Fibroblast of lung (primary cell): ENCODE measurements around the gene TCIRG1. TPM values are rescaled to one million over a fixed set of nuclear protein-coding genes. Genes with fewer than 3 reads are reported as not detected.

Experiments
- DNase-seq, 2 donors: peaks; one replicate each; pipeline versions ENCODE4 v3.0.0 to v3.0.0-alpha.2; 2010; ENCODE audit warnings: low read depth in 2 of 2
- H2AFZ ChIP-seq: 2 replicates; pipeline ENCODE4 v1.5.1; 2012; ENCODE audit warnings: low read length, control low read depth, inconsistent platforms
- H3K27ac ChIP-seq: 2 replicates; pipeline ENCODE4 v1.5.1; 2011; ENCODE audit warnings: low read length, control low read depth; ENCODE audit not compliant: insufficient read depth
- H3K27me3 ChIP-seq: 2 replicates; pipeline ENCODE4 v1.5.1; 2011; ENCODE audit warnings: mild to moderate bottlenecking, low read length; ENCODE audit not compliant: control insufficient read depth, insufficient read depth
- H3K36me3 ChIP-seq: 2 replicates; pipeline ENCODE4 v1.5.1; 2011; ENCODE audit warnings: low read length; ENCODE audit not compliant: control insufficient read depth, insufficient read depth
- H3K4me1 ChIP-seq: 2 replicates; pipeline ENCODE4 v1.5.1; 2011; ENCODE audit warnings: low read length; ENCODE audit not compliant: control insufficient read depth, insufficient read depth; ENCODE audit errors: extremely low read depth
- H3K4me2 ChIP-seq: 2 replicates; pipeline ENCODE4 v1.5.1; 2011; ENCODE audit warnings: low read length, control low read depth; ENCODE audit not compliant: insufficient read depth; ENCODE audit errors: extremely low read depth
- H3K4me3 ChIP-seq, 4 experiments: fragments of 200-600 bp in 1 of 4; sonication (generic) in 1 of 4; replicated peaks in 1 of 4; 2 replicates each; pipeline ENCODE4 v1.5.1; 2011 to 2016; ENCODE audit warnings: low read length in 4 of 4, low read depth in 3 of 4, mild to moderate bottlenecking in 3 of 4, control low read depth in 2 of 4, inconsistent platforms in 1 of 4, mixed read lengths in 1 of 4; ENCODE audit not compliant: insufficient read depth in 1 of 4; ENCODE audit errors: control extremely low read depth in 1 of 4
- H3K79me2 ChIP-seq: 2 replicates; pipeline ENCODE4 v1.5.1; 2012; ENCODE audit warnings: mild to moderate bottlenecking, low read length, inconsistent platforms; ENCODE audit not compliant: control insufficient read depth, insufficient read depth
- H3K9ac ChIP-seq: 2 replicates; pipeline ENCODE4 v1.5.1; 2011; ENCODE audit warnings: mild to moderate bottlenecking, low read length, control low read depth; ENCODE audit not compliant: insufficient read depth
- H3K9me3 ChIP-seq: 2 replicates; pipeline ENCODE4 v1.5.1; 2012; ENCODE audit warnings: low read depth, low read length; ENCODE audit not compliant: control insufficient read depth, insufficient read depth
- H4K20me1 ChIP-seq: 2 replicates; pipeline ENCODE4 v1.5.1; 2011; ENCODE audit warnings: low read length; ENCODE audit not compliant: control insufficient read depth, insufficient read depth; ENCODE audit errors: extremely low read depth
- CTCF ChIP-seq, 2 donors: IDR thresholded peaks in 1 of 2; conservative IDR thresholded peaks in 1 of 2; 1 replicate in 1 of 2; 2 replicates in 1 of 2; pipeline ENCODE4 v1.5.1; 2011 to 2012; ENCODE audit warnings: low read length in 2 of 2, control low read depth in 1 of 2, inconsistent platforms in 1 of 2, low read depth in 1 of 2, mild to moderate bottlenecking in 1 of 2
- EZH2 ChIP-seq: IDR thresholded peaks from 2 replicates; pipeline ENCODE4 v1.5.1; 2012; ENCODE audit warnings: low read length, control low read depth, mild to moderate bottlenecking; ENCODE audit errors: missing control alignments
- polyA plus RNA-seq, 2 donors: library from polyadenylated mRNA; depleted of rRNA in 1 of 2; stranded (reverse) in 1 of 2; unstranded in 1 of 2; fragments of >200 nt; gene quantifications; 2 replicates each; pipeline ENCODE4 v1.2.1, GENCODE V29; 2011 to 2012; ENCODE audit warnings: missing spikeins in 1 of 2
- total RNA-seq: library from RNA; depleted of rRNA; stranded (reverse); fragments of >200 nt; gene quantifications from 2 replicates; pipeline ENCODE4 v1.2.1, GENCODE V29; 2014

Gene TCIRG1
- total and polyA plus RNA-seq, 2 donors (not counting 1 experiment from before 2014, with no cell fraction given) = 26.7 to 46.2 TPM

DNA sequence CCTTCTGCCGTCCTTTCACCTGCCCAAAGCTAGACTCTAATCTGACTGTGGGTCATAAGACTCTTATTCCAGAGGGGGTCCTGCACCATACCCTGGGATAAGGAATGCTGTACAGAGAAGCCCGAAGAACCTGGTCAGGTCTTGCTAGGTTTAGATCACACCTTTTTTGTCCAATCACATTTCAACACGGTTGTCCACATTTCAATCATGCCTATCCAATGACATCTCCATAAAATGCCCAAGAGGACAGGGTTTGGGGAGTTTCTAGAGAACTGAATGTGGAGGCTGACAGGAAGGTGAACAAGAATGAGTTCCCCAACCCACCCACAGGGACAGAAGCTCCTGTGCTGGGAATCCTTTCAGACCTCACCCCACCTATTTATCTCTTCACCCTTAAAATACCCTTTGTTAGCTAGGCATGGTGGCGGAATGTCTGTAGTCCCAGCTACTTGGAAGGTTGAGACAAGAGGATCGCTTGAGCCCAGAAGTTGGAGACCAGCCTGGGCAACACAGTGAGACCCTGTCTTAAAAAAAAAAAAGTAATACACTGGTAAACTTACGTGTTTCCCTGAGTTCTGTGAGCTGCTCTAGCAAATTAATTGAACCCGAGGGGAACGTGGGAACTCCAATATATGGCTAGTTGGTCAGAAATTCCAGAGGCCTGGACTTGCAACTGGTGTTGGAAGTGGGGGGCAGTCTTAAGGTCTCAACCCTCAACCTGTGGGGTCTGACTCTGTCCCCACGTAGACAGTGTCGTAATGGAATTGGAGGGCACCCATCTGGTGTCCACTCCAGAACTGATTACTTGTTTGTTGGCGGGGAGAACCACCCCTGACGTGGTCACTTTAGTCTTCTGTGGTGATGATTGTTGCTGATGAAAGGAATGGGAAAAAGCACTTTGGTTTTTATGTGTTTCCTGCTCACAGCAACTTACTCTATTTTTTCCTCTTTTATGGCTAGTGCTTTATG, 17.8 kb downstream of the TCIRG1 start:
- no peak overlapping the region for H3K27ac ChIP-seq
- H4K20me1 ChIP-seq = no peaks in the 10 kb centered on the region
- no peak overlapping the region for H3K9ac ChIP-seq
- TF ChIP-seq CTCF (conservative IDR thresholded peaks at IDR 0.05 in 1 of 2, IDR thresholded peaks at IDR 0.05 in 1 of 2; ENCODE audit: low read depth in 1 of 2, low read length in 2 of 2) (no peak), EZH2 (no peak)
- H3K4me2 ChIP-seq = no peak overlapping the region
- no peak overlapping the region for H3K4me3 ChIP-seq
- no peaks in the 10 kb centered on the region for H3K79me2 ChIP-seq
- H3K36me3 ChIP-seq = peaks cover 5% of the 10 kb centered on the region
- DNase-seq = no peak
- no peaks in the 10 kb centered on the region for H3K4me1 ChIP-seq
- H3K9me3 ChIP-seq = no peaks in the 10 kb centered on the region
- H3K27me3 ChIP-seq = no peaks in the 10 kb centered on the region
- no peak overlapping the region for H2AFZ ChIP-seq

DNA sequence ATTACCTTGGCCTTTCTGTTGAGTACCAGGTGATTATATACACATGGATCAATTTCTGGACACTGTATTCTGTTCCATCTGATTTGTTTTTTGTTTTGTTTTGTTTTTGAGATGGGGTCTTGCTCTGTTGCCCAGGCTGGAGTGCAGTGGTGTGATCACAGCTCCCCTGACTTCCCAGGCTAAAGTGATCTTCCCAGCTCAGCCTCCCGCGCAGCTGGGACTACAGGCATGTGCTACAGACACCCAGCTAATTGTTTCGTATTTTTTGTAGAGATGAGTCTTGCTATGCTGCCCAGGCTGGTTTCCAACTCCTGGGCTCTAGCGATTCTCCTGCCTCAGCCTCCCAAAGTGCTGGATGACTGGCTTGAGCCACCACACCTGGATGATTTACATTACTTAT, 19.0 kb downstream of the TCIRG1 start:
- Histone ChIP-seq H3K27ac (no peak overlapping the region), H3K9me3 (no peaks in the 10 kb centered on the region), H3K27me3 (no peaks in the 10 kb centered on the region), H3K4me1 (no peaks in the 10 kb centered on the region), H2AFZ (no peak overlapping the region), H4K20me1 (no peaks in the 10 kb centered on the region), H3K9ac (no peak overlapping the region), H3K4me2 (no peak overlapping the region), H3K36me3 (peaks cover 3% of the 10 kb centered on the region), H3K4me3 (no peak overlapping the region), H3K79me2 (no peaks in the 10 kb centered on the region)
- no peak for DNase-seq
- TF ChIP-seq CTCF (conservative IDR thresholded peaks at IDR 0.05 in 1 of 2, IDR thresholded peaks at IDR 0.05 in 1 of 2; ENCODE audit: low read depth in 1 of 2, low read length in 2 of 2) (no peak), EZH2 (no peak)

DNA sequence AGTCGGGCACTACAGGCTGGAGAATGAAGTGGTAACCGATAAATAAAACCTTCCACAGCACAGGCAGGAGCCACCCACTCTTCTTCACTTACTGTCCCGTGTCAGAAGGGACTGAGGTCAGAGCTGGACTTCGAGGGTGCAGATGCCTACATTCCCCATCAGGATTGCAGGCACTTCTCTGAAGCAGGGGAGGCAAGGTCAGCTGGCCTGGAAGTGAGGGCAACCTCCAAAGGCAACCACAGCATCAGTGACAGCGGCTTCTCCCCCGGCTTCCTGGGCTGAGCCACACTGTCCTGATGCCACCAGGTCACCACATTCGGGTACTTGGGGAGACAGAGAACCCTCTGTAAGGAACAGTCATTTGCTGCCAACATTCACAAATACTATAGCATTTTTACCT, 22.7 kb downstream of the TCIRG1 start:
- Histone ChIP-seq H2AFZ (no peak overlapping the region), H3K4me2 (no peak overlapping the region), H3K9ac (no peak overlapping the region), H3K36me3 (peaks cover 3% of the 10 kb centered on the region), H3K27me3 (no peaks in the 10 kb centered on the region), H3K4me1 (no peaks in the 10 kb centered on the region), H3K4me3 (no peak overlapping the region), H4K20me1 (no peaks in the 10 kb centered on the region), H3K27ac (no peak overlapping the region), H3K79me2 (no peaks in the 10 kb centered on the region), H3K9me3 (no peaks in the 10 kb centered on the region)
- TF ChIP-seq CTCF (conservative IDR thresholded peaks at IDR 0.05 in 1 of 2, IDR thresholded peaks at IDR 0.05 in 1 of 2; ENCODE audit: low read depth in 1 of 2, low read length in 2 of 2) (no peak), EZH2 (no peak)
- DNase-seq = no peak
